ENCODE data around the gene HMGB1.

Gene HMGB1

DNA sequence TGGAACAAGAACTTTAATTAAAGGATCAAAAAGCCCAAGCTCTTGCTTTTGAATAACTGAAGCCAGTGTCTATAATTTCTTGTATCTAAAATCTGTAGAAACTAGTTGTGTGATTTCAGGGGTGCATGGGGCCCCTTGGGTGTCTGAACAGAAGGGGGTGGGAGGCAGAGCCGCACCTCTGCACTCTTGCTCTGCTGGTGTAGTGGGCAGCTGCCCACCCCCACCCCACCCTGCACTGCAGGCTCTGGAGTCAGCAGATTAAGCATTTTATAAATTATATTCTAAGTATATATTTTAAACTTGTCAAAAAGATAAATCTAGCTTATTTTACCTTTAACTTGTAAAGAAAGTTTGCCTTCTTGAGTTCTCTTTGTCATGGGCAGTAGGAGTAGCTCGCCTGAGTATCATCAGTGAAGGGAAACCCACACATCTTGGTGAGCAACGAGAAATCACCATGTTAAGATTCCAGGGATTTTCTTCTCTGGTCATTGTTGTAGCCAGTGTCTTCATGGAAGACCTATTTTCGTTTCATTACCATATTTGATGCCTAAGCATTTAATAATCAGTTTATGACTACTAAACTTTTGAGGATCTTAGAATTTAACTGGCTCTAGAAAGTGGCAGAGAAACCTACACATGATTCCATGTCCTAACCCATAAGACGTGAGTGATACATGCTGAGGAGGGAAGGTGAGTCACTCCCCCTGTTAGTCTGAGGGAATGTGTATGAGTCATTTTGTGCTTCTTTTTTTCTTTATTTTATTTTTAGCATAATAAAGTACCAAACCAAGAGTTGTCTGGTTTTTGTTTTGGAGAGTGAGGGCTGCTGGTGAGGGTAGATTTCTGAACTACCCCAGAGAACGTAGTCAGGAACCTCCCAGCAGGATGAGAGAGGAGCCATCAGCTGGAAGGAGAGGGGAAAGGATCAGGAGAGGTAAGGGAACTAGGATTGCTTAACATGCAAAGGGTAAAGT, 35.7 kb downstream of the HMGB1 start:
- DNase-seq, result no peak

- no peak for DNase-seq
Observed at GRCh38 chr13:30429235-30429634, 36.5 kb downstream of the HMGB1 start.

- DNase-seq, result no peak
Observed at GRCh38 chr13:30423891-30424290, 41.8 kb downstream of the HMGB1 start.

- DNase-seq, result peak; percentile 32 to 85 (median 60)
Observed at GRCh38 chr13:30422054-30422839, 43.5 kb downstream of the HMGB1 start, which contains the start of gene UBE2L5. Gene UBE2L5 (plus strand): TSS chr13:30422493. CDS start chr13:30427991, 5,498 bp downstream.

GRCh38 chr13:30421093-30422053, 44.4 kb downstream of the HMGB1 start:
- peak in 4 of 6 experiments; percentile 20 to 43 (median 34) for DNase-seq

- no peak for DNase-seq
Observed at GRCh38 chr13:30418717-30419459, 46.8 kb downstream of the HMGB1 start.

- no peak for DNase-seq
Observed at GRCh38 chr13:30418075-30418716, 47.5 kb downstream of the HMGB1 start.

DNA sequence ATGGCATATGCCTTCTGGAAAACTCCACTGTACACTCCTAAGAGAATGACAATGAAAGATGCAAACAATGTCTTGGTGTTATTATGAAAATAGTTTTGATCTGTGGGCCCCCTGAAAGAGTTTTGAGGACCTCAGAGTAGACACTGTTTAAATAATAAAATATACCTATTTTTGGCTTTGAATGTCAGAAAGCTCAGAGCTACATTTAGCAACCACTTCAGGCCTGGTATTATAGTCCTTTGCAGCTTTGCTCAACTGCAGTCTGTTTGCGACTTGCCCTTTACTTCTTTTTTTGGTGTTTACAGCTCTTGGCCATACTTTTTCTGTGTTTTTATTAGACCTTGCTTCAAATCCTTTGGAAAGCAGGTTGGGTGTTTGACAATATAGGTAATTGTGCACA, 49.3 kb downstream of the HMGB1 start:
- DNase-seq, result no peak

DNA sequence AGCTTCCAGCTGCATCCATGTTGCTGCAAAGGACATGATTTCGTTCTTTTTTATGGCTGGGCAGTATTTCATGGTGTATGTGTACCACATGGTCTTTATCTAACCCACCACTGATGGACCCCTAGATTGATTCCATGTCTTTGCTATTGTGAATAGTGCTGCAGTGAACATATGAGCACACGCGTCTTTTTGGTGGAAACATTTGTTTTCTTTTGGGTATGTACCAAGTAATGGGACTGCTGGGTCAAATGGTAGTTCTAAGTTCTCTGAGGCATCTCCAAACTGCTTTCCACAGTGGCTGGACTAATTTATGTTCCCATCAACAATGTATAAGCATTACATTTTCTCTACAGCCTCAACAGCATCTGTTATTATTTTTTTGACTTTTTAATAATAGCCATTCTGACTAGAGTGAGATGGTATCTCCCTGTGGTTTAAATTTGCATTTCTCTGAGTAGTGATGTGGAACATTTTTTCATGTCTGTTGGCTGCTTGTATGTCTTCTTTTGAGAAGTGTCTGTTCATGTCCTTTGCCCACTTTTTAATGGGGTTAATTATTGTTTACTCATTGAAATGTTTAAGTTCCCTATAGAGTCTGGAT, 50.2 kb downstream of the HMGB1 start:
- peak in 1 of 6 experiments; percentile 7 for DNase-seq

DNA sequence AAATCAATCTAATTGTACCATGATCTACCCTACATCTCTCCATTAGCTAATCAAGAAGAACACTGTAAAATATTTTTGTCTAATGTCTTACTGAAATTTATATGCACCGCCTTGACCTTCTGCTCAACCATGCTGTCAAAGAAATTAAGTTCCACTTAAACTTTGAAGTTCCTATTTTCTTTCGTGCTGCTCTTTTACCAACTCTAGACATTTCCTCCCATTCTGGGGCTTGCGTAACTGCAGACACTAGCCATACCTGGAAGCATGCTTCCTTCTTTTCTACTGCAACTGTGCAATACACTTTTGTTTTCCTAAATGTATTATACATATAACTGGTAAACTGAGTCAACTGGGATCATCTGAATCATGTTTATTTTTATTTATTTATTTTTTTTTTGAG, 51.9 kb downstream of the HMGB1 start:
- no peak for DNase-seq

GRCh38 chr13:30412346-30412745, 53.4 kb downstream of the HMGB1 start:
- no peak for DNase-seq

GRCh38 chr13:30410705-30411125, 55.0 kb downstream of the HMGB1 start:
- DNase-seq, result no peak

- no peak for DNase-seq
Observed at GRCh38 chr13:30409886-30410704, 55.6 kb downstream of the HMGB1 start.

DNA sequence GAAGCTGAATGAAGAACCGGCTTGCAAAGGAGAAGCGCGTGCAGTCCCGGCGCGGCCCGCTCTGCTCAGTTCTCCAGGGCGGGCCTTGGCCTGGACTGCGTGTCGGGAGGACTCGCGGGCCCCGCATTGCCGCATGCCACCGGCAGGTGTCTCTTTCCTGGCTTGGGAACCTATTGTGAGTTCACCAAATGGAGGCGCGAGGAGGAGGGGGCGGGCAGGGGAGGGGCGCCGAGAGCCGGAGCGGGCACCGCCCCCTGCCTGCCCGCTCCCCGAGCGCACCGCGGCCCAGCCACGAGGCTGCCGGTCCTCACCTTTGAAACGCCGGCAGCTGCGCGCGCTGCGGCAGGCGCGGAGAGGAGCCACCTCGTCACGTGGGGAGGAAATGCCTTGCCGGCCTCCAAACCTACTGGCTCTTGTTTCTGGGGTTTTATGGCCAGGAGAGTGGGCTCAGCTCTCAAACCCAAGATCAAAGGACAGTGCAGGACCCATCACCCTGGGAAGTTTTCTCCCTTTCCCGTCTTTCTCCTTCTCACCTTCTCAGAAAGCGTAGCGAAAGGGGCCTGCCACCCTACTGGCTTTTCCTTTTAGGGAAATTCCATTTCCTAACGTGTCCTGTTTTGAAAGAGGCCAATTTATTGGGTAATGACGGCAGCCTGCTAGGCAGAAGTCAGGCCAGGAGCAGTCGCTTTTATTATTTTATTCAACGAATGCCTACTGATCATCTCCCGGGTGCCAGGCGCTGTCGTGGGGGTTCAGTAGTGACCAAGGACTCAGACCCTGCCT, 57.2 kb downstream of the HMGB1 start:
- peak; percentile 72 to 89 (median 84) for DNase-seq

DNA sequence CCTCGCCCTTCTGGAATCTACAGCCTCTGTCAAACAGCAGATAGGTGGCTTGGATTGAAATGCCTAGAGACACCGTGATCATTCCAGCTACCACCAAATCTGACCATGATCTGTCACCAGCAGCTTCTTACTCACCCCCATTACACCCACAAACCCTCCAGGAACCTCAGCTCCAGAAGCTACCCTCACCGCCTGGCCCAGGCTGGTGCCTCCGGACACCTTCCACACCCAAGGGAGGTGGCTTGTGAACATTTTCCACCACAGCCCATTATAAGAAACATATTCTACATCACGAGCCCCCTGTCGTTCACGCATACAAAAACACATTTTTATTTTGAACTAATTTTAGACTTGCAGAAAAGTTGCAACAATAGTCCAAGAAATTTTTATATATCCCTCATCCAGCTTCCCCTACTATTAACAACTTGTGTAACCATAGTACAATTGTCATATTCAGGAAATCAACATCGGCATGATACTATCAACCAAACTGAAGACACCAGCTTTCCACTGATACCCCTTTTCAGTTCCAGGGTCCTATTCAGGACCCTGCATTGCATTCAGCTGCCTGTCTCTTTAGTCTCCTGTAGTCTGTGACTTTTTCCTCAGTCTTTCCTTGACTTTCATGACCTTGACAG, 58.8 kb downstream of the HMGB1 start:
- no peak for DNase-seq
